Measurements from ENCODE around the gene GRIA1.
A peak's percentile ranks its signal among the peaks of the same experiment; 100 is the strongest.

The GRIA1 gene

GRCh38 chr5:153496835-153497234, 6.4 kb downstream of the GRIA1 start:
- no peak for DNase-seq

GRCh38 chr5:153498516-153498915, 8.0 kb downstream of the GRIA1 start:
- DNase-seq: no peak

GRCh38 chr5:153500178-153500577, 9.7 kb downstream of the GRIA1 start:
- no peak for DNase-seq

- DNase-seq: no peak
Observed at GRCh38 chr5:153504726-153505125, 14.3 kb downstream of the GRIA1 start.

DNA sequence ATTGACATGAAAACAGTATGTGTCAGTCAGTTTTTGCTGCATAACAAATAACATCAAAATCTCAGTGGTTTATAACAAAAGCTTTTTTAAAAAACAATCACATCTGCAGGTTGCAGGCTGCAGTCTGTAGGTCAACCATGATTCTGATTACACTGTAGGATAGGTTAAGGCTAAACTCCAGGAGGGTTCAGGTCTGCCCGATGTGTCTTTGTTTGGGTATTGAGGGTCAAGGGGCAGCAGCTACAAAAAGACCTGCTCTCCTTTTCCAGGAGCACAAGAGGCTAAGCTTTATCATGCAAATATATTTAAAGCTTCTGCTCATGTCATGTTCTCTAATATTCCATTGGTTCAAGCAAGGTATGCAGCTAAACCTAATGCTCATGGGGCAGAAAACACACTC, 18.2 kb downstream of the GRIA1 start:
- no peak for DNase-seq

DNA sequence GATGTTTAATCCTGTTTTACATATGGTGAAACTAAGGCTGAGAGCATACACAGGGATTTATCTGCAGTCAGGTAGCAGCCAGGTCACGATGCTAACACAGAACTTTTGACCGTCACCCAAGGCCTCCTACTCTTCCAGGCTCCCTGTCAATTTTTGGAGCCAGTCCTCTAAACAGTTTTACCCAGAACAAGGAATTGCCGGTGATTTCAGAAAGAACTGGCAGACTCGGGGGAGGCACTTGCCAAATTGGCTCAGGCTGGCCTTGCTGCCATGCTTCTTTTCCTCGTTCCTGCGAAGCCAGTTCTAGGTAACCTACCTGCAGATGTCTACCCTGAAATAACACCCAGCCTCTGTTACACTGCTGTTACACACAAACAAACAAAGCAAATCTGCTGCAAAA, 21.2 kb downstream of the GRIA1 start:
- peak in 5 of 56 donors; percentile 3 to 23 (median 12) for DNase-seq

- DNase-seq: no peak
Observed at GRCh38 chr5:153513156-153513555, 22.7 kb downstream of the GRIA1 start.

DNA sequence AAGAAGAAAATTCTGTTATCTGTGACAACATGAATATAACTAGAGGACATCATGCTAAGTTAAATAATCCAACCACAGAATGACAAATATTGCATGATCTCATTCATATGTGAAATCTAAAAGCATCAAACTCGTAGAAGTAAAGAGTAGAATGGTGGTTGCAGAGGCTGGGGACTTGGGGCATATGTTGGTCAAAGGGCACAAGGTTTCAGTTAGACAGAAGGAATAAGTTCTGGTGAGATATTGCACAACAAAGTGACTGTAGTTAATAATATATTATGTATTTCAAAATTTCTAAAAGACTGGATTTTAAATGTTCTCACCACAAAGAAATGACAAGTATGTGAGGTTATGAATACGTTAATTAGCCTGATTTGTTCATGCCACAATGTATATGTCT, 24.8 kb downstream of the GRIA1 start:
- DNase-seq: no peak

- peak in 10 of 56 donors; percentile 4 to 68 (median 19) for DNase-seq
Observed at GRCh38 chr5:153516504-153517240, 26.2 kb downstream of the GRIA1 start.

DNA sequence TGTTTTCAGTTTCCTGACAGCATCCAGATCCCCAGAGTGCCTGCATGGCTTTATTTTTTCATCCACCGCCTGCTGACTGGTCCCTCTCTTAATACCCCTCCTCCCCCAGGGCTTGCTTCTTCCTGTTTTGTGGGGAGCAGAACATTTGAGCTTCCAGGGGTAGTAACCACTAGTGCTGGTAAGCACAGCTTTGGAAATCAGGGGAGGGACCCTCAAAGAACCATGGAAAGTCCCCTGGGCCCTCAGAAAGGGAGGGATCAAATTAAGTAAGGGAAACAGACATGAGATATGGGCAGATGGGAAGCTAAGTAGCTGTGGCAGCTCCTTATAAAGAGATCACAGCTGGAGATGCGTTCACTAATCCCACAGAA, 26.8 kb downstream of the GRIA1 start:
- DNase-seq: no peak

- DNase-seq: no peak
Observed at GRCh38 chr5:153520137-153520536, 29.7 kb downstream of the GRIA1 start.

DNA sequence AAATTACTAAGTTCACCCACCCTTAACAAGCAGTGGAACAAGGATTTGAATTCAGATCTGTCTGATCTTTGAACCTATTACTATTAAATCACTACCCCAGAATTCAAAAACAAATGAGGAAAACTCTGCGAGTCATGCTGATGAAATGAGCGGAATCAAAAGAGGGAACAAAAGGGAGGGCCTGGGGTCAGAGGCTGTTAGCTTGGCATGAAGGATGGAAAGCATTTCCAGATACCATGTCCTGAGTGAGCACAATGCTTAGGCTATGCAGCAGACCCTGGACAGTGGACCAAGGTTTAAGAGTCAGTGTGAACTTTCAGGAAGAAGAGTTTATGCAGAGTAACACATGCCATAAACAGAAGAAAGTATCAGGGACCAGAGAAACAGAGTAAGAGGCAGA, 30.5 kb downstream of the GRIA1 start:
- DNase-seq: no peak

DNA sequence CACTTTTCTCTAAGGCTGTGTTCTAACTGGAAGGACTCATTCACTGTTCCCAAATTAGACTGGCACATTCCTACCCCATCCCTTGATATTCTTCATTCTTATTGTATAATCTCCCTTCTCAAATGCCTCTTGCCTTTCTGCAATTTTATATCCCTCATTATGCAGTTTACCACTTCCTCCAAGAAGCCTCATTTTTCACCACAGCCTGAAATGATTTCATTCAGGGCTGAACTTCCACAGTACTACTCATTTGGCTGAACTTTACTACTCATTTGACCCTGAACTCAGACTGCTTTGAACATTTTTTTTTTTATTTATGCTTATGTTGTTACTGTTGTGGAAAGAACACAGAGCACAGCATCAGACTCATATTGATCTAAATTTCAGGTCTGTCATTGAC, 32.7 kb downstream of the GRIA1 start:
- no peak for DNase-seq

DNA sequence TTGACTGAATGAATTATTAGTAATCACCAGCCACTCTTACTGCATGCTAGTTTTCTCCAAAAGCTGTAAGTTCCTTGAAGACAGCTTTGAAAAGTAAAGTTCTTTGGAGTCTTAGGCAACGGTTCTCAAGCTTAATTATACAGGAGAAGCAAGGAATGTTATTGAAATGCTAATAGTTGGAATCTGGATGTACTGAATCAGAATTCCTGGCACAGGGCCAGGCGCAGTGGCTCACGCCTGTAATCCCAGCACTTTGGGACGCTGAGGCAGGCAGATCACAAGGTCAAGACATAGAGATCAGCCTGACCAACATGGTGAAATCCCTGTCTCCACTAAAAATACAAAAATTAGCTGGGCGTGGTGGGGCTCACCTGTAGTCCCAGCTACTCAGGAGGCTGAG, 33.4 kb downstream of the GRIA1 start:
- DNase-seq: peak in 1 of 56 donors; percentile 19

GRCh38 chr5:153525536-153525935, 35.1 kb downstream of the GRIA1 start:
- DNase-seq: no peak

DNA sequence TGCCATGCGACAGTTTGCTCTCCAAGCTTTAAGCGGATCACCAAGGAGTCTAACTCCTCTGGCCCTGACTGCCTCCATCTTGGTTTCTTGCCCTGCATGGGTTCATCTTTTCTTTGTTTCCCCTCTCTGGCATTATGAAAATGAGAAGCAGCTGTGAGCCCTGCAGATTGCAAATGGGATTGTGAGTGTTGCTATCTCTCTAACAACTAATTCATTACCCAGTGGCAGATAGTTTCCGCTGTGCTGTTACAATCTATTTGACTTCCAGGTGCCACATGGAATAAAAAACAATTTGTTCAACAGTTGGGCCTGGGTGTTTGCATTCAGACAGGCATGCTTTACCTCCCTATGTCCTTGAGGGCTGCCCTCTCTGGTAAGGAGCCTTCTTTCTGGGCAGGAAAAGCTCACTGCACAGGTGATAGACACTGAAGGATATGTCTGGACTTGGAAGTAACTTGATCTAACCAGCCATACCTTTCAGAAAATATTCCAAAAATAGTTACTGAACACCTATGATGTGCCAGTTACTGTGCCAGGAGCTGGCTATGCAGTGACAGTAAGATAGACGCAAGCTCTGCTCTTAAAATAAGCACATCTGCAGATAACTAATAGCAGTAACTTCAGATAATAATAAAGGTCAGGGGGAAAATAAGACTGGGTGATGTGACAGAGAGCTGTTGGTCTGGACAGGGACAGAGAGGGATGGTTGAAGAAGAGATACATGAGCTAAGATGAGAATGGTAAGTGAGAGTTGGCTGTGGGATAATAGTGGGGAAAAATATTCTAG, 40.1 kb downstream of the GRIA1 start:
- DNase-seq: no peak

GRCh38 chr5:153533546-153533945, 43.1 kb downstream of the GRIA1 start:
- no peak for DNase-seq

- no peak for DNase-seq
Observed at GRCh38 chr5:153534102-153534501, 43.6 kb downstream of the GRIA1 start.

- DNase-seq: peak in 4 of 56 donors; percentile 6 to 28 (median 8)
Observed at GRCh38 chr5:153537207-153537606, 46.7 kb downstream of the GRIA1 start.

- no peak for DNase-seq
Observed at GRCh38 chr5:153539983-153540382, 49.5 kb downstream of the GRIA1 start.

- no peak for DNase-seq
Observed at GRCh38 chr5:153542536-153542935, 52.1 kb downstream of the GRIA1 start.

DNA sequence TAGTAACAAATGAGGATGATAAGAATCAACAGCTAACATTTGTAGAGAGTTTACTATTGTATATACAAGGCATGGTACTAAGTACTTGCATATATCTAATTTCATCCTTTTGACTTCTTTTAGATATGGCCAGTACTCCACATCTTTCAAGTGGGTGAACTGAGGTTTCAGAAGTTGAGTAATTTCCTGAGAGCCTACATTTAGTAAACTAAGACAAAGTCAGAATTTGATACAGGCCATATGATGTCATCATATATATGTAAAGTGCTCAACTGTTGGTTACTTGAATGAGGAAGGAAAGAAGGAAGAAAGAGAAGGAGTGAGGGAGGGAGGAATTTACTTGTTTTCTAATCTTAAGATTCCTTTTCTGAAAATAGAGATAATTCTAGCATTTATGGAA, 52.8 kb downstream of the GRIA1 start:
- DNase-seq: no peak

DNA sequence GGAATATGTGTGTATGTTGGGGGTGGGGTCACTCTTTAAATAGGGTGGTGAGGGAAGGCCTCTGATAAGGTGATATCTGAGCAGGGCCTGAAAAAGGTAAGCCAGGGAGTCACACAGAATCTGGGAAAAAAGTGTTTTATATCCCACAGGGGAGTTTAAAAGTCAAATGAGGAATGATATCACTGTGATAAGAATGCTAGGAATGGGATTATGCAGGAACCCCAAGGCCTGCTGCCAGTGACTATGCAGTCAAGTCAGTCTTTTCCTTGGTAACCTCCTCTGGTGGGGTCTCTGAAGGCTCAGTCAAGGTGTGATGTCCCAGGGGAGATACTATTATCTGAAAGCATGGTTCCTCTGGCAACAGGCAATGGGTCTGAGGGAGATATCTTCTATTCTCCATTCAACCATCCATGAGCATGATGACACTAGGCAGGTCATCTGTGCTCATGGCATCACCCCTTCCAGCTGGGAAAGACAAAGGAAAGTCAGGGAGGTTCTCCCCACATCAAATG, 53.5 kb downstream of the GRIA1 start:
- DNase-seq: no peak
